ENCODE measurements around the gene DNAJC4.
"Not testable (repeated sequence)": the region's sequence is repeated elsewhere in the genome, so short reads cannot be mapped to it uniquely, and the experiment has no call there.

The DNAJC4 gene

GRCh38 chr11:64244966-64245365, 14.6 kb downstream of the DNAJC4 start:
- FAIRE-seq (no peak), DNase-seq (ENCODE audit: low spot score) (no peak)

DNA sequence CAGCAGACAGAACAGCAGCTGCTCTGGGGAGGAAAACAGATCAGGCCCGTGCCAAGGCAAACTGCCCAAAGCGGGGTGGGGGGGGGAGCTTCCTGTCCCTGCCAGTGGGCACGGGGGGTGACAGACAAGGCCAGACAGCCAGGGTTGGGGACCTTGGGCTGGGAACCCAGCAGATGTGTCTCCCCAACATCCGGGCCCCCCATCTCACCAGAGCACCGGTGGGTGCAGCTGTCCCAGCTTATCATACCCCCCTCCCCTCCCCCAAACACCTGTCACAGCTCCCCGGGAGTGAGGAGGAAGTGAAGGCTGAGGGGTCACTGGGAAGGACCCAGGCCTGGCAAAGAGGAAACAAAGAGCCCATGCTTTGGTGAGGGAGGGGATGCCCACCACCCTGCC, 15.1 kb downstream of the DNAJC4 start:
- no peak for FAIRE-seq
- no peak for DNase-seq (ENCODE audit: low spot score)

DNA sequence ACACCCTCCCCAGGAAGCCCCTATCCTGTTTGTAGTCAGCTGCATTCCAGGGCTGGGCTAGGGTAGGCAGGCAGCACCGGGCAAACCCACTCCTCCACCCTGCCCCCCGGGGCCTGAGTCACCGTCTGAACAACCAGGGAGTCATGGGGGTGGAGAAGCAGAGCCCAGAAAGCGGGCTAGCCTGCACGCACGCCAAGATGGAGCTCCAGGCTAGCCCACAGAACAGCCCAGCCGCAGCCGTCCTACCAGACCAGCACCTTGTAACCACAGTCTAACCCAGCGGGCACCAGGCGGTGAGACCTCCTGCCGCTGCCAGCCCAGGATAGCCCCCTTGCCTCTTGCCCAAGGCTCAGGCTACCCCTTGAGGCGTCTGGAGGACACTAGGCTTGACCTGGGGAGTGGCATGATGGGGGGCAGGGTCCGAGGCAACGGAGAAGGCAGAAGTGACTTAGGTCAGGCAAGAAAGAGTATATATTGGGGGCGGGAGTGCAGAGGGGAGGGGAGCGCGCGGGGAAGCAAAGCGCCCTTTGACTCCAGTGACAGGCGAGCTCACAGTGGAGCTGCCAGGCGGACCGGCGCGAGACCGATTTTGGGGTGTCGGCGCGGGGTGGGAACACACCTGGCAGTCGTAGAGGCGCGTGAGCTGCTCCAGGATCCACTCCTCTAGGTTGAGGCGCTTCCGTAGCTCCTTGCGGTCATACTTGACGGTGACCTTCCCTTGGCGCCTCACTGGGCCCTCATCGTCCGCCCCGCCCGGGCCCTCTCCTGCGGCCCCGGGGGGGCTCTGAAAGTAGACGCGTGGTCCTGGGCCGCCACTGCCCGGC, 15.7 kb downstream of the DNAJC4 start:
- DNase-seq (ENCODE audit: low spot score), result peak; percentile 89
- FAIRE-seq, result no peak

- not testable (repeated sequence) for FAIRE-seq; DNase-seq (ENCODE audit: low spot score)
These were observed 16.2 kb downstream of the DNAJC4 start for GRCh38 chr11:64246621-64246870.

GRCh38 chr11:64246871-64247728, 16.8 kb downstream of the DNAJC4 start, which contains the start of gene PPP1R14B:
TSS of gene PPP1R14B (minus strand) at chr11:64246943. CDS start at chr11:64246673, 270 bp downstream.
- peak; percentile 56 for DNase-seq (ENCODE audit: low spot score)
- FAIRE-seq, result no peak

DNA sequence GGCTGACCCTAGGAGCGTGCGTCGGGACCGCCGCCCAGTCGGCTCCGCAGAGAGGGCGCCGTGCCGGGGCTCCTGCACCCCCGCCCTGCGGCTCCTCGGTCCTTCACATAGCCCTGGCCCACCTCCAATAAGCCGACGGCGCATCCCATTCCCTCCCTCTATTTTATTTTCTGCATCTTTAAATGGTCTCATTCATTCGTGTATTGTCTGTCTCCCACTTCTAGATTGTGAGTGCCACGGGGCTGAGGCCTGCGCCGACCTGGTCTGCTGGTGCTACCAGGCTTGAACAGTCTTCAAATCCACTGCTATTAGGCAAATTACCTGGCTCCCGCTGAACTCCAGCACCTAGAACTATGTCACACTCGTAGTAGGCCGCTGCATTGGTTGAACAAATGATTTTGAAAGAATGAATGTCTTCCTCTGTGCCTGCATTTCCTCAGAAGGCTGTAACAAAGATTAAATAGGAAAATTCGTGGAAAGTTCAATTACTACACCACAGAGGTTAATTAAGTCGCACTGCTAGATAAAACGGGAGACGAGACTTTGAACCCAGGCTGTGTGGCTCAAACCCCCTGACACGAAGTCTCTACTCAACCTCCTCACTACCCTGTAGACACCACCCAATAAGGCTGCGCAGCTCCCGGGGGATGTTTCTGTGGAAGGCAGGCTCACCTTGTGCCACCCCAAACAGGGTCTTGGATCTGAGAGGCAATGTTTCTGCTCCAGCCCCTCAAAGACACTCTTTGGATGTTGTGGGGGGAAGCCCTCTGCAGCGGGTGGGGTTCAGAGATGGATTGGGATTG, 17.6 kb downstream of the DNAJC4 start:
- no peak for FAIRE-seq
- no peak for DNase-seq (ENCODE audit: low spot score)

- DNase-seq (ENCODE audit: low spot score) (no peak), FAIRE-seq (no peak)
These were observed 18.2 kb downstream of the DNAJC4 start for GRCh38 chr11:64248578-64248977.

GRCh38 chr11:64249038-64249437, 18.7 kb downstream of the DNAJC4 start:
- FAIRE-seq (no peak), DNase-seq (ENCODE audit: low spot score) (no peak)

DNA sequence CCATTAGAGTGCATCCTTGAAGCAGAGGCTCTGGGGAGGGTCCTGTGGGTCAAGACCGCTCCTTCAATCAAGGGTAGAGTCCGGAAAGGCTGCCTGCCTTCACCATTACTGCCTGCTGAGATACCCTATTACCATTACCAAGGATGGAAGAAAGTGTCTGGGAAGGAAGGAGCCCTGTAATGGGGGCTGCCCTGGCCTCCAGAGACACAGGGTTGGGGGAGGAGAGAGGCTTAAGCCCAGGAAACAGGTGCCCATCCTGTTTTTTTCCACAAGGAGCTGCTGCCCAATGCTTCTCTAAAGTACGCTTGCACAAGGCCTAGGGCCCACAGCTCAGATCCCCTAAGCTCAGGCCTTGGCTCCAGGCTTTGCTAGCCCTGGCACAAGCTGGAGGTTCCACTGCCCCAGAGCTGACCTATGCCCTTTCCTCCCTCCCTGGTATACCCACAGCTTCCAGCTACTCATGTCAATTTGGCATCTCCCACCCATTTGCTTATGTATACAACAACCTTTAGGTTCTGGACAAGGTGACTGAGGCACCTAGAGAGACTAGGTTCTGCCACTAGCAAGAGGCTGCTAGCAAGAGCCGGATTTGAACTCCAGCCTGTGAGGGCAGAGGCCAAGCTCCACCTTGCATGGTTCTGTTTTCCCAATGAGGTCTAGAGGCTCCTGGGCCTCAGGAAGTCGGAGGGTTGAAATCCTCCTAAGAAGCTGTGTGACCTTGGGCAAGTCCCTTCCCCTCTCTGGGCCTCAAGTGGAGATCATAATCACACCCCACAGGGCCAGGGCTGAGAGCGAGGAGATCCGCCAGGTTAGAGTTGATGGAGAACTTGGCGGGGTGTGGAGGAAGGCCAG, 19.4 kb downstream of the DNAJC4 start:
- no peak for FAIRE-seq

DNA sequence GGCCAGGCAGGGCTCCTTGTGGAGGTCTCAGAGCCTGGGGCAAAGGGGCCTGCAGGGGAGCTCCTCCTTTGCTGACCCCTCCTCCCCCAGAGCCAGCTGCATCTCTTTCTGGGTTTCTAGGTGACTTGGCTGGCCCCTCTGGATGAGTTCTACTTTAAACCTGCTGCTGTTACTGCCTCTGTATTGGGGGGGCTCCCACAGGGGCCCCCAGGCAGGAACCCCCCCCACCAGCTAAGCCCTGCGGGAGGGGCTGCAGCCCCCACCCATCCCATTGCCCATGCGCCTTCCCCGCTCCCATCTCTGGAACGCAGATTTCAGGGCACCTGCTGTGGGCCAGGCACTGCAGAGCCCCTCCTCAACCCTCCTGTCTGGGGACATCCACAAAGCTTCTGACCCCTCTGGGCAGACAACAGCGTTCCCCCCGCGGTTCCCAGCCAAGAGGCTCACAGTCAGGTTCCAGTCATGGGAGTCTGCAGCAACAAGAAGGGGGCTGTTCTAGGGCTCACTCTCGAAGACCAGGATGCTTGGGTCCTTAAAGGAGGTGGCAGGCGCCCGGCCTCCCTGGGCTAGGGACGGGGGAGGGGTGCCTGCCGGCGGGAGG, 20.2 kb downstream of the DNAJC4 start:
- no peak for FAIRE-seq
- DNase-seq (ENCODE audit: low spot score), result no peak

More for the DNA sequence above, 19.4 kb downstream of the DNAJC4 start:
- DNase-seq (ENCODE audit: low spot score), result no peak

DNA sequence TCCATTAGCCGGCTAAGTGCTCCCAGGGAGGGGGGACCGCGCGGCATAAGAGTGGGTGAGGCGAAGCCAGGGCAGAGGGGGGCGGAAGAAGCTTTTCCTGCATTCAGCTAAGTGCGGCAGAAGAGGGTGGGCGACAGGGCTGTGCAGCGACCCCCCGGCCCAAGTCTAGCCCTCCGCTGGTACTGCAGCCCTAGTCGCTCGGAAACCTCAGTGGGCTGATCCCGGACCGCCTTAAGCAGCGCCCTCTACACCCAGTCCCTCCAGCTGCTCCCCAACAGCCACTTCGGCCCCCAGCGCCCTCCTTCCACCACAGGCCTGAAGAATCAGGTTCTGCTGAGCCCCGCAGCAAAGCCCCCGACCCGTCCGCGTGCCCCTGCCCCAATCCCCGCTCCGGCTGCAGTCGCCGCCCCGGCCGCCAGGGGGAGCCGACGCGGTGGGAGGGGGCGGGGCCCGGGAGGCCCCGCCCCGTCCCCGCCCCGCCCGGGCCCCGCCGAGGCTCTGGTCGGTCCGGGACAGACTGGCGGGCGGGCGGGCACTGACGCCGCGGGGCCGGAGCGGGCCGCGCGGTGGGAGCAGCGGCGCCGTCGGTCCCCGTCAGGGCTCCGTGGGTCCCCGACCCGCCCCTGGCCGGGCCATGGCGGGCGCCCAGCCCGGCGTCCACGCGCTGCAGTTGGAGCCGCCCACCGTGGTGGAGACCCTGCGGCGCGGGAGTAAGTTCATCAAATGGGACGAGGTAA, 20.8 kb downstream of the DNAJC4 start, which contains the start of gene PLCB3:
Gene PLCB3 (plus strand): TSS at position 515 of the 737 bp plus-strand sequence. CDS start 120 bp downstream, at position 635.
- no peak for DNase-seq (ENCODE audit: low spot score)
- FAIRE-seq, result no peak

DNA sequence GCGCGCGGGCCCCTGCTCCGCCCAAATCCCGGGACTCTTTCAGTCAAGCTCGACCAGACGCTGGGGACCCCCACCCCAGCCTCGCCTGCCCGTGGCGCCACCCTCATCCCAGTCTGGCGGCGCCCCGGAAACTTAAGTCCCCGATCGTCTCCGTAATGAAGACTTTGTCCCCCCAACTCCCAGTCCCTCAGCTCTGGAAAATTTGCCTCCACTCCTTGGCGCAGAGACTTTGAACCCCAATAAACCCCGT, 21.3 kb downstream of the DNAJC4 start:
- FAIRE-seq (no peak), DNase-seq (ENCODE audit: low spot score) (no peak)

DNA sequence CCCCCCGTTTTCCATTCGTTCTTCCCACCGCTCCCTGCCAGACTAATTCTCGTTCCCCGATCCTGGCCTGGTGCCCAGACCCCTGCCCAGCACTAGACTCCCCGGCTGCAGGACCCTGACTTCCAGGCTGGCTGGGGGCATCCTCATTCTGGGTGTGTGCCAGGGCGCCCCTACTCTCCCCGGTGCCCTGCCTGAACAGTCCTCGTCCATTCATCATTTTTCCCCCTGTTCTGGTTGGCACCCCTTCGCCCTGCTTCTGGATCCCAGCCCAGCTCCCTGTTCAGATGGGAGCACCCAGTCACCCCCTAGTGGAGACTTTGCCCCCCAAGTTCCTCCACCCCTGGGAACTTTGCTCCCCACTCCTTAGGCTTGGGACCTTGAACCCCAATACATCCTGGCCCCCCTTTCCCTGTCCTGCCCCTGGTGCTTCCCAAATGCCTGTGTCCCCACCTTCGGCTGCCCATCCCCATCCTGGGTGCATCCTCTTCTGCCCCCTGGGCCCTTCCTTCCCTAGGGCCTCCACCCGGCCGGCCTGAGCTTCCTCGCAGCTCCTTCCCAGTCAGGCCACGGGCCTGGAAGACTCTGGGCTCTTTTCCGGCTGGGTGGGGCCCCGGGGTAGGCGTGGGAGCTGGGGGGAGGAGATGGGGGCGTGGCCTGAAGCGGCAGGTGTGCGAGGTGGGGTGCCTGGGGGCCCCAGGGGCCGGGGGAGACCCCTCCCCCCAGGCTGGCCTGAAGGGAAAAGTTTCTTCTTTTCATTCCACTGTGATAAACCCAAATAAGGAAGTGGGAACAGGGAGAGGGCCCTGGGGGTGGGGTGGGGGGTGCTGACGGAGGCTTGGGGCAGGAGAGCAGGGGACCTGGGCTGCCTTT, 21.9 kb downstream of the DNAJC4 start:
- FAIRE-seq (no peak), DNase-seq (ENCODE audit: low spot score) (peak; percentile 19)

- FAIRE-seq, result no peak
These were observed 22.7 kb downstream of the DNAJC4 start for GRCh38 chr11:64253043-64253442.

DNA sequence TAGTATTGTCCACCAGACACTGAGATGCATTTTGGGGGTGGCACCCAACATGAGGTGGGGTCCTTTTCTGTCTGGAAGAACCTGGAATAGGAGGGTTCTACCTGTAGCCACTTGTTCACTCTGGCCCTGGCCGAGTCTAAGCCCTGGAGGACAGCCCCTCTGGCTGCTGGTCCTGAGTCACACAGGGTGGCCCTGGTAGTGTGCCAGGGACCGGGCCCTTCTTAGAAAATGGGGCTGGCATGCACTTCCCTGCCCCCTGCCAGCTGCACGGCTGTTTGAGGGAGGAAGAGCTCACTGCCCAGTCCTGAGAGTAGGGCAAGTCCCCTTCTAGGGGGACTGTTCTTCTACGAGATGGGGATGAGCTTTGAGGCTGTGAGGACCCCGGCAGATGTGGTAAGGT, 23.1 kb downstream of the DNAJC4 start:
- FAIRE-seq, result no peak
- no peak for DNase-seq (ENCODE audit: low spot score)

More at GRCh38 chr11:64253043-64253442, 22.7 kb downstream of the DNAJC4 start:
- DNase-seq (ENCODE audit: low spot score), result no peak

GRCh38 chr11:64254326-64254725, 24.0 kb downstream of the DNAJC4 start:
- no peak for DNase-seq (ENCODE audit: low spot score)
- FAIRE-seq, result no peak

DNA sequence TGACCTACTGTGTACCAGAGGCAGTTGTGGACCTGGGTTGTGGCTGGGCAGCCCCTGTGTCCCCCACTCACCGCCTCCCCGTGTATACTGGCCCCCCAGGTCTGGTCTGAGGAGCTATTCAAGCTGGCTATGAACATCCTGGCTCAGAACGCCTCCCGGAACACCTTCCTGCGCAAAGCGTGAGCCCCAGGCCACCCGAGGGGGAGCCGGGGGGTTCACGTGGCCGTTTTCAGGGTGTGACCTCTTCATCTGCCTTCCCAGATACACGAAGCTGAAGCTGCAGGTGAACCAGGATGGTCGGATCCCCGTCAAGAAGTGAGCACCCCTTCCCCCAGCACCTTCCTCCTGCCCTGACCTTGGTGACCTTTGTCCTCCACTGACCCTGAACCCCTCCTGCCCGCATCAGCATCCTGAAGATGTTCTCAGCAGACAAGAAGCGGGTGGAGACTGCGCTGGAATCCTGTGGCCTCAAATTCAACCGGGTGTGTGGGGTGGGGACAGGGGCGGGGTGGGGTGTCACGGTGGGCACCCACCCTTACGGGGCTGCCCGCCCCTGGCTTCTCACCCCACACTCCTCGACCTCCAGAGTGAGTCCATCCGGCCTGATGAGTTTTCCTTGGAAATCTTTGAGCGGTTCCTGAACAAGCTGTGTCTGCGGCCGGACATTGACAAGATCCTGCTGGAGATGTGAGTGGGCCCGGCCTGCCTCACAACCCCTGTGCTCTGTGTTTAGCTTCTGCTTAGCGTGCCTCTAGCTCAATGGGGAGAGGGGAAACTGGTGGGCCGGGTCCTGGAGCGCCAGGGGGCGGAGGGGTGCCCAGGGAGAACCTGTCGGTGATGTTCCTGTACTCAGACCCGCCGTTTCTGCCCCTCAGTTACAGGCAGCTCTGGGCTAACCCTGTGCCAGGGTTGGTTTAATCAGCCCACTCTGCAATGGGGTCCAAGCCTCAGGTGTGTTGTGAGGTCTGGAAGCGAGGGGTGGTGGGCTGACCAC, 25.1 kb downstream of the DNAJC4 start:
- FAIRE-seq (no peak), DNase-seq (ENCODE audit: low spot score) (no peak)

DNA sequence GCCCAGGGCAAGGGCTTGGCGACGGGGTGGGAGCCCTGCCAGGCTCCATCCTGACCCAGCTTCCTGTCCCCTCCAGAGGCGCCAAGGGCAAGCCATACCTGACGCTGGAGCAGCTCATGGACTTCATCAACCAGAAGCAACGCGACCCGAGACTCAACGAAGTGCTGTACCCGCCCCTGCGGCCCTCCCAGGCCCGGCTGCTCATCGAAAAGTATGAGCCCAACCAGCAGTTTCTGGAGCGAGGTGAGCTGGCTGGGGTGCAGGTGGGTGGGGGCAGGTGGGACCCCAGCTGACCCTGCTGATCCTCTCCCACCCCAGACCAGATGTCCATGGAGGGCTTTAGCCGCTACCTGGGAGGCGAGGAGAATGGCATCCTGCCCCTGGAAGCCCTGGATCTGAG, 26.0 kb downstream of the DNAJC4 start:
- FAIRE-seq, result no peak
- no peak for DNase-seq (ENCODE audit: low spot score)

All from RCC 7860 (cell line).